Upper lobe of left lung (tissue), 6 donors: ENCODE measurements around the gene CHMP2A. TPM values are rescaled to one million over a fixed set of nuclear protein-coding genes. Genes with fewer than 3 reads are reported as not detected.

Source experiments
- ATAC-seq, 2 donors: fragments of 200-7000 bp; cut with Tn5 transposase; one replicate each; pipeline ENCODE4 v1.9.1; 2022; ENCODE audit warnings: mild to moderate bottlenecking in 2 of 2, moderate library complexity in 2 of 2; ENCODE audit not compliant: low FRiP score in 2 of 2
- DNase-seq, 2 donors: peaks; one replicate each; pipeline ENCODE4 v3.0.0-alpha.2; 2019 to 2020
- H3K27ac ChIP-seq, 4 donors: fragments of 200-600 bp; sonication (generic); one replicate each; pipeline ENCODE4 v1.5.1; 2016 to 2019
- H3K27me3 ChIP-seq, 4 donors: fragments of 200-600 bp; sonication (generic); one replicate each; pipeline ENCODE4 v1.5.1; 2017 to 2019
- H3K36me3 ChIP-seq, 4 donors: fragments of 200-600 bp; sonication (generic); one replicate each; pipeline ENCODE4 v1.5.1; 2016 to 2019
- H3K4me1 ChIP-seq, 4 donors: fragments of 200-600 bp; sonication (generic); one replicate each; pipeline ENCODE4 v1.5.1; 2018 to 2019
- H3K4me3 ChIP-seq, 4 donors: fragments of 200-600 bp; sonication (generic); one replicate each; pipeline ENCODE4 v1.5.1; 2017 to 2019; ENCODE audit warnings: mild to moderate bottlenecking in 2 of 4, moderate library complexity in 1 of 4
- H3K9me3 ChIP-seq, 4 donors: fragments of 200-600 bp; sonication (generic); one replicate each; pipeline ENCODE4 v1.5.1; 2018 to 2019
- CTCF ChIP-seq, 6 experiments: fragments of 450-650 bp in 4 of 6; fragments of 200-600 bp in 2 of 6; sonication (generic) in 2 of 6; IDR thresholded peaks; one replicate each; pipeline ENCODE4 v1.5.1; 2016 to 2019; ENCODE audit warnings: antibody characterized with exemption in 6 of 6
- EP300 ChIP-seq, 4 donors: sonication (generic); formaldehyde crosslinking; IDR thresholded peaks; one replicate each; pipeline ENCODE4 v1.5.1; 2017; ENCODE audit warnings: antibody characterized with exemption in 4 of 4, control low read depth in 2 of 4
- POLR2A ChIP-seq, 4 donors: fragments of 450-650 bp; IDR thresholded peaks; one replicate each; pipeline ENCODE4 v1.5.1; 2016 to 2017; ENCODE audit warnings: antibody characterized with exemption in 4 of 4, mild to moderate bottlenecking in 2 of 4
- POLR2AphosphoS5 ChIP-seq, 2 donors: sonication (generic); formaldehyde crosslinking; IDR thresholded peaks; one replicate each; pipeline ENCODE4 v1.5.1; 2017; ENCODE audit warnings: antibody characterized with exemption in 2 of 2
- WGBS, 2 donors: methylation state at CpG; one replicate each; pipeline ENCODE4 v1.1.5; 2017 to 2018; 5-methylcytosine and 5-hydroxymethylcytosine counted together
- total RNA-seq, 6 donors: library from RNA; depleted of rRNA in 4 of 6; stranded (reverse); fragments of >200 nt in 4 of 6; gene quantifications; one replicate each; pipeline versions ENCODE4 v1.1.0 to v1.2.1, GENCODE V29; 2016 to 2021
- donor health status: DM: no; HTN: no; CAD: no; lungs with moderate emphysema.
- donor health status: DM: no; HTN: yes; CAD: no; lungs with severe emphysema.

CHMP2A gene
- total RNA-seq, 6 donors from 2014 or later, result 75.4 to 162 (median 123) TPM

- H3K36me3 ChIP-seq, result peaks cover 7 to 37% (median 16%) of the 10 kb centered on the region in 4 donors
- no peaks in the 10 kb centered on the region for H3K27me3 ChIP-seq
- H3K4me1 ChIP-seq, result peaks cover 31 to 55% (median 43%) of the 10 kb centered on the region in 4 donors
- DNase-seq (peak; percentile 92 to 99), ATAC-seq (peak; percentile 92 to 95)
- H3K4me3 ChIP-seq, result peak overlapping the region in 3 of 4 donors; percentile 41 to 52 (median 51)
- WGBS, 2 donors, result 21 to 23% methylated on average over 12 to 23 of the region's 66 CpGs
- TF ChIP-seq EP300 (IDR thresholded peaks at IDR 0.05) (no peak), POLR2A (IDR thresholded peaks at IDR 0.05) (peak in 1 of 4 donors; percentile 64), POLR2AphosphoS5 (IDR thresholded peaks at IDR 0.05) (peak in 1 of 2 donors; percentile 75), CTCF (IDR thresholded peaks at IDR 0.05) (peak; percentile 82 to 99 (median 98))
- no peaks in the 10 kb centered on the region for H3K9me3 ChIP-seq
- H3K27ac ChIP-seq, result peak overlapping the region; percentile 54 to 79 (median 69)
Observed at GRCh38 chr19:58513694-58514563, 41.0 kb downstream of the CHMP2A start.

- 71 to 78% methylated on average over 5 to 10 of the region's 10 CpGs for WGBS, 2 donors
- TF ChIP-seq POLR2AphosphoS5 (IDR thresholded peaks at IDR 0.05) (no peak), EP300 (IDR thresholded peaks at IDR 0.05) (no peak), POLR2A (IDR thresholded peaks at IDR 0.05) (no peak), CTCF (IDR thresholded peaks at IDR 0.05) (no peak)
- H3K4me3 ChIP-seq, result peak overlapping the region in 2 of 4 donors; percentile 51 to 52
Observed at GRCh38 chr19:58513213-58513693, 41.7 kb downstream of the CHMP2A start.

DNA sequence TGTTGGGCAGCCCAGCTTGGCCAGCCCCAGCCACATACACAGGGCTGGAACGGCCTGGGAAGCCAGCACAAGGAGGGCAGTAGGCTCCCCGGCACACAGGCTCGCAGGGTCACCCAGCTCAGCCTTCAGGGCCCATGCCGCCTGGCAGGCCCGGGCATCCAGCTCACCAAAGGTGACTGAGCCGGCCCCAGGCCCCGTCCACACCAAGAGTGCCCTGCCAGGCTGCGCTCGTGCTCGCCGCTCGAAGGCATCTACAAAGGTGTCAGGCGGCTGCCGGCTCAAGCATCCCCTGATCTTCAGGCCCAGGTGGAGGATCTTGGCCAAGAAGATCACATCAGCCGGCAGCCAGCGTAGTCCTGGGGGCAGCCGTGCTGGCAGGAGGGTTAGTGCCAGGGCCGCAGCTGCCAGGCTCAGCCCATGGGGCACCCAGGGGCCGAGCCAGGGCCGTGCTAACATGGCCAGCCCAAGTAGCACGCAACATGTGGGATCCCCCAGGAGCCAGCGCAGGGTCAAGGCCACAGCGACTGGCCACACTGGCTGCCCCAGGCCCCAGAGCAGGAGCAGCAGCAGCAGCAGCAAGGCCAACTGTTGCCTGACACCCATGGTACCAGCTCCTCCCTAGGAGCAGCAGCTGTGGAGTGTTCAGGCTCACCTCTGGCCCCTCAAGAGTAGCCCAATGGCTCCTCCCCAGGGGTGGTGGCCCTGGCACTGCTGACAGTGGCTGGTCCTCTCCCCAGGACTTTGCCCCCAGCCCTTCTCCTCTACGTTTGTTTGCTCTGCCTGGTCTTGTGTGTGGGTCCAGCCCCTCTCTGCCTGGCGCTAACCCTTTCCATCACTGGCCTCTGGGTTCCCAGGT is 43.3 kb downstream of the CHMP2A start, which contains the start of gene SLC27A5:
Gene SLC27A5, minus strand, starts transcription at position 640 of the 856 bp plus-strand sequence. Its CDS starts 37 bp downstream, at position 603.
- H3K27ac ChIP-seq, result peak within 1 kb of the TSS in 1 of 4 donors; percentile 79
- no peak within 1 kb of the TSS for H3K4me3 ChIP-seq
- H3K9me3 ChIP-seq, result no peaks in the 10 kb centered on the region
- WGBS, 2 donors, result 78 to 93% methylated on average over 2 to 21 of the region's 25 CpGs
- no peaks in the 10 kb centered on the region for H3K27me3 ChIP-seq
- H3K4me1 ChIP-seq, result peaks cover 13 to 33% (median 25%) of the 10 kb centered on the region in 4 donors
- ATAC-seq, result no peak
- peaks cover 3 to 29% (median 7%) of the 10 kb centered on the region in 4 donors for H3K36me3 ChIP-seq
- DNase-seq, result peak in 1 of 2 donors; percentile 76
- no peak for TF ChIP-seq CTCF (IDR thresholded peaks at IDR 0.05)
- no peak for TF ChIP-seq POLR2A (IDR thresholded peaks at IDR 0.05)
- no peak for TF ChIP-seq EP300 (IDR thresholded peaks at IDR 0.05)
- no peak for TF ChIP-seq POLR2AphosphoS5 (IDR thresholded peaks at IDR 0.05)

More at GRCh38 chr19:58513213-58513693, 41.7 kb downstream of the CHMP2A start:
- H3K27ac ChIP-seq, result peak overlapping the region; percentile 54 to 79 (median 69)
- DNase-seq (no peak), ATAC-seq (no peak)
- H3K36me3 ChIP-seq, result peaks cover 7 to 38% (median 16%) of the 10 kb centered on the region in 4 donors
- no peaks in the 10 kb centered on the region for H3K27me3 ChIP-seq
- H3K9me3 ChIP-seq, result no peaks in the 10 kb centered on the region
- H3K4me1 ChIP-seq, result peaks cover 25 to 49% (median 37%) of the 10 kb centered on the region in 4 donors

DNA sequence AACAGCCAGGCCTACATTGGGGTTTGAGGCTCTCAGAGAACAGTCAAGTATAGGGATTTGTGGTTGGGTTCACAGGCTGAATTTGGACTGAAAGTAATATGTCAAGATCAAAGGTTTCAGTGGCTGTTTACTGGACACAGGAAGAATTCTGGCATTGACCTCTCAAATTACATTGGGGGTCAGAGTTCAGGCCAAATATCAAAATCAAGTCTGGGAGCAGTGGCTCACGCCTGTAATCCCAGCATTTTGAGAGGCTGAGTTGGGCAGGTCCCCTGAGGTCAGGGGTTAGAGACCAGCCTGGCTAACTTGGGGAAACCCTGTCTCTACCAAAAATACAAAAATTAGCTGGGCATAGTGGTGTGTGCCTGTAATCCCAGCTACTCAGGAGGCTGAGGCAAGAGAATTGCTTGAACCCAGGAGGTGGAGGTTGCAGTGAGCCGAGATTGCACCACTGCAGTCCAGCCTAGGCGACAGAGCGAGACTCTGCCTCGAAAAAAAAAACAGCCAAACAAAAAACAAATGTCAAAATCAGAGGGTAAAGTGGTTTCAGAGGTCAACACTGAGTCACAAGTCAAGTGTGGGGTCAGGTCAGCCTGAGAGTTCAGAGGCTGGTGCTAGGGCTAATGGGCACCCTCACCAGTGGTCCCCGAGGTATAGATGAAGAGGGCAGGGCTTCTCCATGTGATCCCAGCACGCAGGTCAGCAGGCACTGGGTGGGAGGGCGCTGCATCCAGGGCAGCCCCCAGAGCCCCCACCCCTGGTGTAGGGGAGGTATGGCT is 44.6 kb downstream of the CHMP2A start:
- TF ChIP-seq POLR2A (IDR thresholded peaks at IDR 0.05), result no peak
- TF ChIP-seq EP300 (IDR thresholded peaks at IDR 0.05), result no peak
- TF ChIP-seq POLR2AphosphoS5 (IDR thresholded peaks at IDR 0.05), result no peak
- no peak for TF ChIP-seq CTCF (IDR thresholded peaks at IDR 0.05)
- no peak for ATAC-seq
- no peak for DNase-seq
- Histone ChIP-seq H3K27me3 (no peaks in the 10 kb centered on the region), H3K9me3 (no peaks in the 10 kb centered on the region), H3K4me3 (no peak overlapping the region), H3K36me3 (peaks cover 0 to 16% (median 0%) of the 10 kb centered on the region in 4 donors), H3K4me1 (peaks cover 13 to 21% (median 18%) of the 10 kb centered on the region in 4 donors), H3K27ac (no peak overlapping the region)
- WGBS, 2 donors, result 78 to 85% methylated on average over 7 to 8 of the region's 8 CpGs
